D341Med (cell line): Measurements from ENCODE around the gene ZGPAT.
"Not testable (repeated sequence)": the region's sequence is repeated elsewhere in the genome, so short reads cannot be mapped to it uniquely, and the experiment has no call there.

Experiments used
- DNase-seq: peaks from one replicate; pipeline ENCODE4 v3.0.0; 2012; ENCODE audit warnings: low spot score

The ZGPAT gene

GRCh38 chr20:63767456-63767855 lies 59.6 kb downstream of the ZGPAT start:
- no peak for DNase-seq

GRCh38 chr20:63767886-63768285 lies 60.0 kb downstream of the ZGPAT start:
- no peak for DNase-seq

- DNase-seq = peak; percentile 27
These were observed 61.0 kb downstream of the ZGPAT start for GRCh38 chr20:63768591-63769515.

- DNase-seq = peak; percentile 25
These were observed 62.1 kb downstream of the ZGPAT start for GRCh38 chr20:63769891-63770474.

GRCh38 chr20:63771046-63771707 lies 63.3 kb downstream of the ZGPAT start:
- DNase-seq = peak; percentile 22

GRCh38 chr20:63772781-63773518 lies 65.1 kb downstream of the ZGPAT start:
- peak; percentile 24 for DNase-seq

GRCh38 chr20:63773571-63774241 lies 65.9 kb downstream of the ZGPAT start:
- peak; percentile 28 for DNase-seq

- peak; percentile 42 for DNase-seq
These were observed 66.5 kb downstream of the ZGPAT start for GRCh38 chr20:63774306-63774705.

- peak; percentile 87 for DNase-seq
These were observed 67.5 kb downstream of the ZGPAT start for GRCh38 chr20:63775096-63775978.

- DNase-seq = not testable (repeated sequence)
These were observed 69.0 kb downstream of the ZGPAT start for GRCh38 chr20:63776875-63777274.

- peak; percentile 3 for DNase-seq
These were observed 69.8 kb downstream of the ZGPAT start for GRCh38 chr20:63777614-63778013.

GRCh38 chr20:63778034-63778752 lies 70.4 kb downstream of the ZGPAT start:
- no peak for DNase-seq

GRCh38 chr20:63778857-63779256 lies 71.0 kb downstream of the ZGPAT start:
- DNase-seq = no peak

GRCh38 chr20:63781181-63781580 lies 73.3 kb downstream of the ZGPAT start:
- peak; percentile 4 for DNase-seq

GRCh38 chr20:63782051-63782471 lies 74.2 kb downstream of the ZGPAT start:
- peak; percentile 62 for DNase-seq

- DNase-seq = no peak
These were observed 74.7 kb downstream of the ZGPAT start for GRCh38 chr20:63782521-63782971.

GRCh38 chr20:63783970-63784369 lies 76.1 kb downstream of the ZGPAT start:
- DNase-seq = peak; percentile 14

GRCh38 chr20:63785691-63786131 lies 77.9 kb downstream of the ZGPAT start:
- peak; percentile 8 for DNase-seq
